Activated CD4-positive, alpha-beta T cell treated with anti-CD3 and anti-CD28 coated beads for 36 hours (primary cell): ENCODE data around the gene LPIN2. TPM values are rescaled to one million over a fixed set of nuclear protein-coding genes. Genes with fewer than 3 reads are reported as not detected.
"Not testable (repeated sequence)": the region's sequence is repeated elsewhere in the genome, so short reads cannot be mapped to it uniquely, and the experiment has no call there.

ENCODE experiments used
- ATAC-seq: fragments of 200-7000 bp; cut with Tn5 transposase; one replicate; pipeline ENCODE4 v1.10.0; 2021; ENCODE audit warnings: mild to moderate bottlenecking, moderate library complexity
- CTCF ChIA-PET: fragments of 350-600 bp; sonication (Branson Sonifier 250); formaldehyde crosslinking; loops from one replicate; lab custom pipeline; 2021; ENCODE audit warnings: antibody characterized with exemption; lab: Charles Lee
- POLR2A ChIA-PET: fragments of 350-600 bp; sonication (Branson Sonifier 250); formaldehyde crosslinking; loops from one replicate; lab custom pipeline; 2021; ENCODE audit warnings: antibody characterized with exemption, inconsistent platforms; lab: Charles Lee
- DNase-seq: peaks from one replicate; pipeline ENCODE4 v3.0.0-alpha.2; 2020
- H3K27ac Mint-ChIP-seq: one replicate; pipeline ENCODE4 v1.8.0; 2021; ENCODE audit warnings: mixed read lengths
- H3K27me3 Mint-ChIP-seq: one replicate; pipeline ENCODE4 v1.8.0; 2021; ENCODE audit warnings: mixed read lengths
- H3K36me3 Mint-ChIP-seq: one replicate; pipeline ENCODE4 v1.8.0; 2021; ENCODE audit warnings: low read depth, mixed read lengths
- H3K4me1 Mint-ChIP-seq: one replicate; pipeline ENCODE4 v1.8.0; 2021; ENCODE audit warnings: mixed read lengths
- H3K4me3 Mint-ChIP-seq: one replicate; pipeline ENCODE4 v1.8.0; 2021; ENCODE audit warnings: mild to moderate bottlenecking, moderate library complexity, mixed read lengths
- H3K9me3 Mint-ChIP-seq: one replicate; pipeline ENCODE4 v1.8.0; 2021; ENCODE audit warnings: low read depth, mixed read lengths
- intact Hi-C, 2 experiments: fragments of 100-400 bp; cut with DNase I in 1 of 2; cut with micrococcal nuclease in 1 of 2; formaldehyde crosslinking; loops; one replicate each; pipeline versions ENCODE4 v1.14.2 to v1.15.1; 2022 to 2024; cut with DNase I, micrococcal nuclease
- total RNA-seq, 2 experiments: library from RNA; stranded (reverse); gene quantifications; one replicate each; pipeline ENCODE4 v1.2.3, GENCODE V29; 2021

The LPIN2 gene
- total RNA-seq, 2 experiments from 2014 or later = 82.6 to 95.3 TPM

- H3K27me3 Mint-ChIP-seq = no peaks in the 10 kb centered on the region
- H3K27ac Mint-ChIP-seq = no peak overlapping the region
- ATAC-seq (no peak), DNase-seq (no peak)
- ChIA-PET POLR2A (no interaction called here), CTCF (interaction anchor here (0.7 to 2.7 kb wide), 4 partner anchors 17 to 112 kb away, joined by 3 to 9 read pairs (median 4); no protein-coding TSS in a partner anchor)
- intact Hi-C loops = no loop called here
- H3K4me1 Mint-ChIP-seq = peaks cover 30% of the 10 kb centered on the region
- H3K36me3 Mint-ChIP-seq = no peaks in the 10 kb centered on the region
- H3K4me3 Mint-ChIP-seq = no peak overlapping the region
- H3K9me3 Mint-ChIP-seq = no peaks in the 10 kb centered on the region
These were observed 32.2 kb upstream of the LPIN2 start for GRCh38 chr18:3044931-3045698.

- Mint-ChIP-seq H3K4me3 (no peak overlapping the region), H3K9me3 (no peaks in the 10 kb centered on the region), H3K36me3 (no peaks in the 10 kb centered on the region), H3K27me3 (no peaks in the 10 kb centered on the region), H3K4me1 (peaks cover 41% of the 10 kb centered on the region), H3K27ac (no peak overlapping the region)
- no peak for ATAC-seq
- no peak for DNase-seq
- ChIA-PET POLR2A (no interaction called here), CTCF (no interaction called here)
- intact Hi-C loops = no loop called here
These were observed 29.4 kb upstream of the LPIN2 start for GRCh38 chr18:3042379-3042778.

- Mint-ChIP-seq H3K36me3 (no peaks in the 10 kb centered on the region), H3K27me3 (no peaks in the 10 kb centered on the region), H3K27ac (peak overlapping the region; percentile 8), H3K4me3 (no peak overlapping the region), H3K9me3 (no peaks in the 10 kb centered on the region), H3K4me1 (peaks cover 41% of the 10 kb centered on the region)
- ATAC-seq = no peak
- intact Hi-C loops = no loop called here
- DNase-seq = no peak
- CTCF ChIA-PET = interaction anchor here (0.8 to 1.9 kb wide), 2 partner anchors 14 to 86 kb away, joined by 3 to 4 read pairs; no protein-coding TSS in a partner anchor
- POLR2A ChIA-PET = no interaction called here
These were observed 28.9 kb upstream of the LPIN2 start for GRCh38 chr18:3041843-3042242.

GRCh38 chr18:3040881-3041280 is 27.9 kb upstream of the LPIN2 start:
- POLR2A ChIA-PET = interaction anchor here (0.6 to 2.0 kb wide), 2 partner anchors 20 to 190 kb away, joined by 4 to 12 read pairs; no protein-coding TSS in a partner anchor

GRCh38 chr18:3040173-3040572 is 27.2 kb upstream of the LPIN2 start:
- ChIA-PET POLR2A (interaction anchor here (0.7 to 2.0 kb wide), 2 partner anchors 21 to 89 kb away, joined by 3 to 12 read pairs; no protein-coding TSS in a partner anchor), CTCF (interaction anchor here (0.7 to 1.9 kb wide), 9 partner anchors 16 to 415 kb away, joined by 3 to 6 read pairs (median 4); no protein-coding TSS in a partner anchor)
- H3K9me3 Mint-ChIP-seq = no peaks in the 10 kb centered on the region
- intact Hi-C loops = loop anchor here in 1 of 2 experiments (1.0 kb wide), 2 partner anchors 21 to 42 kb away; no protein-coding TSS in a partner anchor
- peaks cover 25% of the 10 kb centered on the region for H3K4me1 Mint-ChIP-seq
- H3K27me3 Mint-ChIP-seq = no peaks in the 10 kb centered on the region
- DNase-seq (no peak), ATAC-seq (peak; percentile 82)
- H3K36me3 Mint-ChIP-seq = no peaks in the 10 kb centered on the region
- no peak overlapping the region for H3K4me3 Mint-ChIP-seq
- H3K27ac Mint-ChIP-seq = peak overlapping the region; percentile 78

More at GRCh38 chr18:3040881-3041280, 27.9 kb upstream of the LPIN2 start:
- ATAC-seq = no peak
- CTCF ChIA-PET = interaction anchor here (0.7 to 1.9 kb wide), 7 partner anchors 15 to 414 kb away, joined by 3 to 6 read pairs (median 4); no protein-coding TSS in a partner anchor
- H3K36me3 Mint-ChIP-seq = no peaks in the 10 kb centered on the region
- no peaks in the 10 kb centered on the region for H3K9me3 Mint-ChIP-seq
- H3K27ac Mint-ChIP-seq = no peak overlapping the region
- H3K4me1 Mint-ChIP-seq = peaks cover 31% of the 10 kb centered on the region
- no peaks in the 10 kb centered on the region for H3K27me3 Mint-ChIP-seq
- DNase-seq = no peak
- intact Hi-C loops = loop anchor here in 1 of 2 experiments (1.0 kb wide), 2 partner anchors 20 to 43 kb away; no protein-coding TSS in a partner anchor
- H3K4me3 Mint-ChIP-seq = no peak overlapping the region

- no peaks in the 10 kb centered on the region for H3K9me3 Mint-ChIP-seq
- H3K4me1 Mint-ChIP-seq = peaks cover 21% of the 10 kb centered on the region
- intact Hi-C loops = no loop called here
- peak; percentile 40 for DNase-seq
- H3K27me3 Mint-ChIP-seq = no peaks in the 10 kb centered on the region
- H3K4me3 Mint-ChIP-seq = no peak overlapping the region
- no peaks in the 10 kb centered on the region for H3K36me3 Mint-ChIP-seq
- H3K27ac Mint-ChIP-seq = no peak overlapping the region
- peak; percentile 84 for ATAC-seq
- ChIA-PET CTCF (interaction anchor here (1.3 to 1.5 kb wide), 3 partner anchors 25 to 91 kb away, joined by 4 to 10 read pairs (median 5); no protein-coding TSS in a partner anchor), POLR2A (no interaction called here)
These were observed 24.5 kb upstream of the LPIN2 start for GRCh38 chr18:3037423-3037915.

- Mint-ChIP-seq H3K4me1 (peaks cover 21% of the 10 kb centered on the region), H3K9me3 (no peaks in the 10 kb centered on the region), H3K36me3 (no peaks in the 10 kb centered on the region), H3K27me3 (no peaks in the 10 kb centered on the region), H3K27ac (no peak overlapping the region), H3K4me3 (no peak overlapping the region)
- intact Hi-C loops = no loop called here
- POLR2A ChIA-PET = interaction anchor here (0.6 kb wide), 1 partner anchor 997 kb away, joined by 3 read pairs; no protein-coding TSS in a partner anchor
- no peak for DNase-seq
- CTCF ChIA-PET = interaction anchor here (0.5 to 1.5 kb wide), 6 partner anchors 26 to 210 kb away, joined by 3 to 10 read pairs (median 3); no protein-coding TSS in a partner anchor
- no peak for ATAC-seq
These were observed 23.2 kb upstream of the LPIN2 start for GRCh38 chr18:3036108-3036507.

- no peak for DNase-seq
- H3K36me3 Mint-ChIP-seq = no peaks in the 10 kb centered on the region
- H3K27ac Mint-ChIP-seq = no peak overlapping the region
- no peak for ATAC-seq
- H3K27me3 Mint-ChIP-seq = no peaks in the 10 kb centered on the region
- POLR2A ChIA-PET = no interaction called here
- H3K9me3 Mint-ChIP-seq = no peaks in the 10 kb centered on the region
- intact Hi-C loops = no loop called here
- CTCF ChIA-PET = interaction anchor here (0.5 to 1.3 kb wide), 3 partner anchors 38 to 66 kb away, joined by 3 to 7 read pairs (median 3); no protein-coding TSS in a partner anchor
- peaks cover 21% of the 10 kb centered on the region for H3K4me1 Mint-ChIP-seq
- no peak overlapping the region for H3K4me3 Mint-ChIP-seq
These were observed 22.7 kb upstream of the LPIN2 start for GRCh38 chr18:3035635-3036034.

GRCh38 chr18:3032721-3033120 is 19.8 kb upstream of the LPIN2 start:
- H3K4me3 Mint-ChIP-seq = no peak overlapping the region
- H3K27me3 Mint-ChIP-seq = no peaks in the 10 kb centered on the region
- no peak for DNase-seq
- ChIA-PET POLR2A (no interaction called here), CTCF (no interaction called here)
- no peaks in the 10 kb centered on the region for H3K9me3 Mint-ChIP-seq
- intact Hi-C loops = no loop called here
- no peak for ATAC-seq
- H3K27ac Mint-ChIP-seq = no peak overlapping the region
- H3K4me1 Mint-ChIP-seq = peaks cover 5% of the 10 kb centered on the region
- H3K36me3 Mint-ChIP-seq = no peaks in the 10 kb centered on the region

- intact Hi-C loops = no loop called here
- no peak overlapping the region for H3K4me3 Mint-ChIP-seq
- ChIA-PET POLR2A (no interaction called here), CTCF (no interaction called here)
- no peaks in the 10 kb centered on the region for H3K36me3 Mint-ChIP-seq
- no peaks in the 10 kb centered on the region for H3K4me1 Mint-ChIP-seq
- ATAC-seq (no peak), DNase-seq (no peak)
- no peaks in the 10 kb centered on the region for H3K27me3 Mint-ChIP-seq
- H3K27ac Mint-ChIP-seq = no peak overlapping the region
- no peaks in the 10 kb centered on the region for H3K9me3 Mint-ChIP-seq
These were observed 16.4 kb upstream of the LPIN2 start for GRCh38 chr18:3029215-3029952.

- intact Hi-C loops, H3K4me1 Mint-ChIP-seq, H3K27ac Mint-ChIP-seq, H3K9me3 Mint-ChIP-seq, H3K27me3 Mint-ChIP-seq, H3K4me3 Mint-ChIP-seq, H3K36me3 Mint-ChIP-seq, DNase-seq, POLR2A ChIA-PET, ATAC-seq: not testable (repeated sequence)
- CTCF ChIA-PET = interaction anchor here (0.7 to 1.2 kb wide), 2 partner anchors 46 to 115 kb away, joined by 3 read pairs; no protein-coding TSS in a partner anchor
These were observed 15.2 kb upstream of the LPIN2 start for GRCh38 chr18:3028115-3028514.
